ENCODE data around the gene BAIAP2L1. TPM values are rescaled to one million over a fixed set of nuclear protein-coding genes. Genes with fewer than 3 reads are reported as not detected.
A peak's percentile ranks its signal among the peaks of the same experiment; 100 is the strongest.

Gene BAIAP2L1
- total RNA-seq, 2 experiments from 2014 or later: 0.65 to 0.68 TPM

DNA sequence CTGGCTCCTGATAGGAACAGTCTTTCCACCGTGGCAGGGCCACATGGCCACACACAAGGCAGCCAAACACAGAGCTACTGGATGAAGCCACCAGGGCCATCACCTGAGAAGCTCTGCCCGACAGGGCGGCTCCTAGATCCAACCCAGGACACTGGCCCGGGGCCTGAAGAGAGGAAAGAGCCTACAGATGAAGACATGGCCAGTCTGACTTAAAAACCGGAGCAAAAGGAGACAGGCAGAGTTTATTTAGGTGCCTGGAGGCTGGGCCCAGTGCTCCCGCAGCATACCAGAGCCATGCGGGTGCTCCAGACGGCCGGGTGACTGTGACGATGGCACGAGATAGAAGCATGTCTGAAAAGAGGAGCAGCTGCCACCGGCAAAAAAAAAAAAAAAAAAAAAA, 152.7 kb downstream of the BAIAP2L1 start:
- no peak for DNase-seq
- Mint-ChIP-seq H3K27ac (peak overlapping the region; percentile 63), H3K4me3 (no peak overlapping the region), H3K4me1 (peaks cover 39% of the 10 kb centered on the region), H3K36me3 (ENCODE audit: low read depth) (peaks cover 29% of the 10 kb centered on the region), H3K9me3 (no peaks in the 10 kb centered on the region), H3K27me3 (no peaks in the 10 kb centered on the region)
- ChIA-PET CTCF (no interaction called here), POLR2A (no interaction called here)

GRCh38 chr7:98244871-98245270, 156.0 kb downstream of the BAIAP2L1 start:
- POLR2A ChIA-PET: no interaction called here
- CTCF ChIA-PET: no interaction called here
- Mint-ChIP-seq H3K9me3 (no peaks in the 10 kb centered on the region), H3K27me3 (no peaks in the 10 kb centered on the region), H3K4me3 (no peak overlapping the region), H3K36me3 (ENCODE audit: low read depth) (peaks cover 37% of the 10 kb centered on the region), H3K27ac (no peak overlapping the region), H3K4me1 (peaks cover 17% of the 10 kb centered on the region)
- no peak for DNase-seq

- H3K9me3 Mint-ChIP-seq: no peaks in the 10 kb centered on the region
- CTCF ChIA-PET: no interaction called here
- POLR2A ChIA-PET: no interaction called here
- DNase-seq: no peak
- H3K4me1 Mint-ChIP-seq: peaks cover 1% of the 10 kb centered on the region
- H3K4me3 Mint-ChIP-seq: no peak overlapping the region
- no peaks in the 10 kb centered on the region for H3K27me3 Mint-ChIP-seq
- no peak overlapping the region for H3K27ac Mint-ChIP-seq
- peaks cover 41% of the 10 kb centered on the region for H3K36me3 Mint-ChIP-seq (ENCODE audit: low read depth)
Observed at GRCh38 chr7:98242934-98243333, 158.0 kb downstream of the BAIAP2L1 start.

DNA sequence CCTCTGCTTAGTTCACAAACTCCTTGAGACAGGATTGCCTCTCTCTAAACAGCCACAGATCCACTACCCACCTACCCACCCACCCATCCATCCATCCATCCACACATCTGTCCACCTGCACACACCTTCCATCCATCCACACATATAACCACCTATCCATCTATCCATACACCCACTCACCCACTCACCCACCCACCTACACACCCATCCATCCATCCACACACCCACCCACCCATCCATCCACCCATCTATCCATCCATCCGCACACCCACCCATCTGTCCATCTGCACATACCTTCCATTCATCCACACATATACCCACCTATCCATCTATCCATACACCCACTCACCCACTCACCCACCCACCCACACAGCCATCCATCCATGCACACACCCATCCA, 158.5 kb downstream of the BAIAP2L1 start:
- Mint-ChIP-seq H3K36me3 (ENCODE audit: low read depth) (peaks cover 39% of the 10 kb centered on the region), H3K4me3 (no peak overlapping the region), H3K4me1 (no peaks in the 10 kb centered on the region), H3K27ac (no peak overlapping the region), H3K27me3 (no peaks in the 10 kb centered on the region), H3K9me3 (no peaks in the 10 kb centered on the region)
- POLR2A ChIA-PET: interaction anchor here (0.9 kb wide), 1 partner anchor 8 kb away, joined by 5 read pairs; no protein-coding TSS in a partner anchor
- CTCF ChIA-PET: no interaction called here
- no peak for DNase-seq

DNA sequence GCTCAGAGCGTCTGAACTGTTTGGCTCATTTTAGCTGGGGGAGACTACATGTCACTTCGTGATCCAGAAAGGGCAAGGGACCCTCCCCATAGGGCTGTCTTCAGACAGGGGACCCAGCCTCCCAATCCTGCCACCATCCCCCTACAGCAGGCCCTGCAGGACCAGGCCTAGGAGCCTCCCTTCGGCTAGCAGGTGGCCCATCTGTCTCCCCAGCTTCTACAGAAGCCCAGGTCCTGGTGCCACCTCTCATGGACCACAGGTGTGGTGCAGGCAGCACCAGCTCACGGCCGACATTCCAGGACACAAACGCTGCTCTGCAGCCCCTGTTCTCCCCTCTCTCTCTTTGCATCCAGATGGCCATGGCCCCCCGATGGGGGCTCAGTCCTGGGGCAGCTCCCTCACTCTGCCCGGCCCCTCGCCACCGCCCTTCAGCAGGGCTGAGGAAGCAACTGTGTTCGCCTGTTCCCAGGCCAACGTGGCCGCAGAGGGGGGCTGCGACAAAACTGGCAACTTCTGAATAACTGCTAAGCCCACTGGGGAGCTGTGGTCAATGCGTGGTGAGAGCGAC, 159.1 kb downstream of the BAIAP2L1 start:
- H3K9me3 Mint-ChIP-seq: no peaks in the 10 kb centered on the region
- no peak for DNase-seq
- no peaks in the 10 kb centered on the region for H3K27me3 Mint-ChIP-seq
- H3K4me3 Mint-ChIP-seq: no peak overlapping the region
- H3K4me1 Mint-ChIP-seq: no peaks in the 10 kb centered on the region
- peaks cover 38% of the 10 kb centered on the region for H3K36me3 Mint-ChIP-seq (ENCODE audit: low read depth)
- H3K27ac Mint-ChIP-seq: no peak overlapping the region
- CTCF ChIA-PET: no interaction called here
- POLR2A ChIA-PET: interaction anchor here (0.9 kb wide), 1 partner anchor 9 kb away, joined by 5 read pairs; no protein-coding TSS in a partner anchor

Other genes with a start within 250 kb of the BAIAP2L1 start
- under 1 TPM; 0.43 TPM for gene BHLHA15, start 189.7 kb downstream of the BAIAP2L1 start, total RNA-seq
- 10 to 100 TPM; 63.9 to 69.4 TPM for gene TECPR1, start 148.9 kb downstream of the BAIAP2L1 start, total RNA-seq
- gene BRI3, start 119.4 kb downstream of the BAIAP2L1 start, total RNA-seq: 10 to 100 TPM; 49.4 to 49.9 TPM
- gene NPTX2, start 216.2 kb upstream of the BAIAP2L1 start, total RNA-seq: not detected